ENCODE results near the gene KHSRP. TPM values are rescaled to one million over a fixed set of nuclear protein-coding genes. Genes with fewer than 3 reads are reported as not detected.

KHSRP gene
- total and polyA plus RNA-seq, 2 donors (not counting 1 experiment from before 2014, with no cell fraction given), result 79.6 to 205 TPM

- no peak for DNase-seq
- 96% methylated on average over 11 of the region's 14 CpGs for WGBS (ENCODE audit: insufficient coverage)
- H2AFZ ChIP-seq (ENCODE audit: insufficient read depth, low read depth, low read length, poor library complexity, severe bottlenecking), result no peak overlapping the region
- H3K9me3 Mint-ChIP-seq (ENCODE audit: insufficient read depth), result no peaks in the 10 kb centered on the region
- H3K9ac ChIP-seq (ENCODE audit: low read length), result no peak overlapping the region
- ChIA-PET POLR2A (no interaction called here), CTCF (interaction anchor here (1.0 kb wide), 1 partner anchor 10 kb away, joined by 3 read pairs; the partner anchor contains the start of gene DENND1C)
- peaks cover 0 to 53% of the 10 kb centered on the region in 2 experiments for H3K36me3 ChIP-seq (replicated peaks in 1 of 2; ENCODE audit: control extremely low read depth in 1 of 2, control insufficient read depth in 1 of 2, extremely low read depth in 1 of 2, insufficient read depth in 2 of 2, low read length in 1 of 2)
- H3K4me3 Mint-ChIP-seq, result no peak overlapping the region
- H3K9me3 ChIP-seq (ENCODE audit: control extremely low read depth in 1 of 3, control insufficient read depth in 2 of 3, insufficient read depth in 1 of 3, low read length in 2 of 3), result peaks cover 0 to 2% (median 0%) of the 10 kb centered on the region in 3 donors
- no peak for TF ChIP-seq EZH2 (IDR thresholded peaks at IDR 0.05; ENCODE audit: borderline replicate concordance, insufficient read depth, low read depth, low read length, poor library complexity, severe bottlenecking)
- TF ChIP-seq, protein P1, sequence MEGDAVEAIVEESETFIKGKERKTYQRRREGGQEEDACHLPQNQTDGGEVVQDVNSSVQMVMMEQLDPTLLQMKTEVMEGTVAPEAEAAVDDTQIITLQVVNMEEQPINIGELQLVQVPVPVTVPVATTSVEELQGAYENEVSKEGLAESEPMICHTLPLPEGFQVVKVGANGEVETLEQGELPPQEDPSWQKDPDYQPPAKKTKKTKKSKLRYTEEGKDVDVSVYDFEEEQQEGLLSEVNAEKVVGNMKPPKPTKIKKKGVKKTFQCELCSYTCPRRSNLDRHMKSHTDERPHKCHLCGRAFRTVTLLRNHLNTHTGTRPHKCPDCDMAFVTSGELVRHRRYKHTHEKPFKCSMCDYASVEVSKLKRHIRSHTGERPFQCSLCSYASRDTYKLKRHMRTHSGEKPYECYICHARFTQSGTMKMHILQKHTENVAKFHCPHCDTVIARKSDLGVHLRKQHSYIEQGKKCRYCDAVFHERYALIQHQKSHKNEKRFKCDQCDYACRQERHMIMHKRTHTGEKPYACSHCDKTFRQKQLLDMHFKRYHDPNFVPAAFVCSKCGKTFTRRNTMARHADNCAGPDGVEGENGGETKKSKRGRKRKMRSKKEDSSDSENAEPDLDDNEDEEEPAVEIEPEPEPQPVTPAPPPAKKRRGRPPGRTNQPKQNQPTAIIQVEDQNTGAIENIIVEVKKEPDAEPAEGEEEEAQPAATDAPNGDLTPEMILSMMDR (IDR thresholded peaks at IDR 0.05), result no peak
- no peak overlapping the region for H3K27ac ChIP-seq (ENCODE audit: low read length in 2 of 2)
- H3K4me1 ChIP-seq (ENCODE audit: control insufficient read depth in 2 of 2, insufficient read depth in 2 of 2, low read length in 2 of 2), result no peaks in the 10 kb centered on the region
- no peak overlapping the region for H3K4me3 ChIP-seq (ENCODE audit: control extremely low read depth in 1 of 5, extremely low read depth in 1 of 5, insufficient read depth in 1 of 5, low read depth in 2 of 5, low read length in 4 of 5)
- intact Hi-C loops (cut with micrococcal nuclease), result no loop called here
- ATAC-seq (ENCODE audit: low read depth), result no peak
- H3K4me1 Mint-ChIP-seq, result no peaks in the 10 kb centered on the region
- H3K27ac Mint-ChIP-seq, result no peak overlapping the region
- no peaks in the 10 kb centered on the region for H3K79me2 ChIP-seq (ENCODE audit: control insufficient read depth, insufficient read depth, low read length)
- H4K20me1 ChIP-seq (ENCODE audit: control insufficient read depth, insufficient read depth, low read length, poor library complexity, severe bottlenecking), result peaks cover 6% of the 10 kb centered on the region
- no peaks in the 10 kb centered on the region for H3K27me3 Mint-ChIP-seq
- no peaks in the 10 kb centered on the region for H3K27me3 ChIP-seq (replicated peaks in 1 of 4; ENCODE audit: control extremely low read depth in 1 of 4, control insufficient read depth in 3 of 4, insufficient read depth in 4 of 4, low read length in 3 of 4)
- H3K4me2 ChIP-seq (replicated peaks; ENCODE audit: low read depth, low read length, poor library complexity, severe bottlenecking), result no peak overlapping the region
These were observed 46.5 kb upstream of the KHSRP start for GRCh38 chr19:6471076-6471475.

GRCh38 chr19:6470173-6470572 is 45.6 kb upstream of the KHSRP start:
- no peak for ATAC-seq (ENCODE audit: low read depth)
- peaks cover 5% of the 10 kb centered on the region for H3K4me1 Mint-ChIP-seq
- no peak overlapping the region for H3K4me2 ChIP-seq (replicated peaks; ENCODE audit: low read depth, low read length, poor library complexity, severe bottlenecking)
- no peak overlapping the region for H3K4me3 Mint-ChIP-seq
- intact Hi-C loops (cut with micrococcal nuclease), result no loop called here
- no peaks in the 10 kb centered on the region for H3K27me3 Mint-ChIP-seq
- H3K27ac ChIP-seq (ENCODE audit: low read length in 2 of 2), result no peak overlapping the region
- H3K9ac ChIP-seq (ENCODE audit: low read length), result no peak overlapping the region
- H2AFZ ChIP-seq (ENCODE audit: insufficient read depth, low read depth, low read length, poor library complexity, severe bottlenecking), result no peak overlapping the region
- no peaks in the 10 kb centered on the region for H3K79me2 ChIP-seq (ENCODE audit: control insufficient read depth, insufficient read depth, low read length)
- DNase-seq, result no peak
- no peak overlapping the region for H3K4me3 ChIP-seq (ENCODE audit: control extremely low read depth in 1 of 5, extremely low read depth in 1 of 5, insufficient read depth in 1 of 5, low read depth in 2 of 5, low read length in 4 of 5)
- WGBS (ENCODE audit: insufficient coverage), result 95% methylated on average over 3 of the region's 8 CpGs
- POLR2A ChIA-PET, result interaction anchor here (0.7 kb wide), 1 partner anchor 357 kb away, joined by 3 read pairs; no protein-coding TSS in a partner anchor
- no peaks in the 10 kb centered on the region for H3K4me1 ChIP-seq (ENCODE audit: control insufficient read depth in 2 of 2, insufficient read depth in 2 of 2, low read length in 2 of 2)
- no peaks in the 10 kb centered on the region for H3K9me3 Mint-ChIP-seq (ENCODE audit: insufficient read depth)
- H3K9me3 ChIP-seq (ENCODE audit: control extremely low read depth in 1 of 3, control insufficient read depth in 2 of 3, insufficient read depth in 1 of 3, low read length in 2 of 3), result no peaks in the 10 kb centered on the region
- no peaks in the 10 kb centered on the region for H3K27me3 ChIP-seq (replicated peaks in 1 of 4; ENCODE audit: control extremely low read depth in 1 of 4, control insufficient read depth in 3 of 4, insufficient read depth in 4 of 4, low read length in 3 of 4)
- H3K36me3 ChIP-seq (replicated peaks in 1 of 2; ENCODE audit: control extremely low read depth in 1 of 2, control insufficient read depth in 1 of 2, extremely low read depth in 1 of 2, insufficient read depth in 2 of 2, low read length in 1 of 2), result peaks cover 0 to 44% of the 10 kb centered on the region in 2 experiments
- H3K27ac Mint-ChIP-seq, result no peak overlapping the region
- no peaks in the 10 kb centered on the region for H4K20me1 ChIP-seq (ENCODE audit: control insufficient read depth, insufficient read depth, low read length, poor library complexity, severe bottlenecking)
- TF ChIP-seq, protein P1 (IDR thresholded peaks at IDR 0.05), result no peak
- no peak for TF ChIP-seq EZH2 (IDR thresholded peaks at IDR 0.05; ENCODE audit: borderline replicate concordance, insufficient read depth, low read depth, low read length, poor library complexity, severe bottlenecking)
- CTCF ChIA-PET, result interaction anchor here (1.3 kb wide), 1 partner anchor 12 kb away, joined by 3 read pairs; the partner anchor contains the start of gene DENND1C
